Astrocyte (in vitro differentiated cells and primary cell): ENCODE data around the gene ZNF740.

Experiments used
- EZH2 ChIP-seq: IDR thresholded peaks from 2 replicates; pipeline ENCODE4 v1.6.1; 2012; ENCODE audit warnings: mild to moderate bottlenecking, low read length, inconsistent platforms; ENCODE audit not compliant: insufficient read depth
- TF ChIP-seq, protein P1 (sequence below): IDR thresholded peaks from 2 replicates; pipeline ENCODE4 v1.5.1; 2011; ENCODE audit warnings: low read depth, mild to moderate bottlenecking, inconsistent platforms, low read length, moderate library complexity; ENCODE audit not compliant: insufficient read depth

DNA sequence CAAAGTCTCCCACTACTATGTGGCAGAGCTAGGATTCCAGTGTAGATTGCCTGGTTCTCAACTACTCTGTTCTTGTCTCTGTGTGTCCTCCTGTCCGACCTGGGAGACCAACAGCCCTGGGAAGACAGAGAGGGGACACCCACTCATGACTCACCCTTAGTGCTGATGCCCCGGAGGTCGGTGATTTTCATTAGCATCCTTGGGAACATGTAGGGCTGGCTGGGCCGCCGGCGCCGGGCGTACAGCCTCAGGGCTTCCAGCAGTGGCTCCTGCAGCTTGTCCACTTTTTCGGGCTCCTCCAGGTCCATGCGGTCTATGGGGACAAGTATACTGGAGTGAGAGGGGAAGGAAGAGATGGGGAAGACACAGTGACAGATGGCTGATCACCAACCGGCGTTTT lies 32.4 kb downstream of the ZNF740 start:
- no peak for TF ChIP-seq EZH2
- TF ChIP-seq, protein P1, sequence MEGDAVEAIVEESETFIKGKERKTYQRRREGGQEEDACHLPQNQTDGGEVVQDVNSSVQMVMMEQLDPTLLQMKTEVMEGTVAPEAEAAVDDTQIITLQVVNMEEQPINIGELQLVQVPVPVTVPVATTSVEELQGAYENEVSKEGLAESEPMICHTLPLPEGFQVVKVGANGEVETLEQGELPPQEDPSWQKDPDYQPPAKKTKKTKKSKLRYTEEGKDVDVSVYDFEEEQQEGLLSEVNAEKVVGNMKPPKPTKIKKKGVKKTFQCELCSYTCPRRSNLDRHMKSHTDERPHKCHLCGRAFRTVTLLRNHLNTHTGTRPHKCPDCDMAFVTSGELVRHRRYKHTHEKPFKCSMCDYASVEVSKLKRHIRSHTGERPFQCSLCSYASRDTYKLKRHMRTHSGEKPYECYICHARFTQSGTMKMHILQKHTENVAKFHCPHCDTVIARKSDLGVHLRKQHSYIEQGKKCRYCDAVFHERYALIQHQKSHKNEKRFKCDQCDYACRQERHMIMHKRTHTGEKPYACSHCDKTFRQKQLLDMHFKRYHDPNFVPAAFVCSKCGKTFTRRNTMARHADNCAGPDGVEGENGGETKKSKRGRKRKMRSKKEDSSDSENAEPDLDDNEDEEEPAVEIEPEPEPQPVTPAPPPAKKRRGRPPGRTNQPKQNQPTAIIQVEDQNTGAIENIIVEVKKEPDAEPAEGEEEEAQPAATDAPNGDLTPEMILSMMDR: no peak
